H9 (cell line): ENCODE data around the gene MMP15. TPM values are rescaled to one million over a fixed set of nuclear protein-coding genes. Genes with fewer than 3 reads are reported as not detected.
A peak's percentile ranks its signal among the peaks of the same experiment; 100 is the strongest.

Experiments
- DNase-seq: peaks from one replicate; pipeline ENCODE4 v3.0.0-alpha.2; 2017
- H2AFZ ChIP-seq: one replicate; pipeline ENCODE4 v1.6.1; 2013; ENCODE audit warnings: mild to moderate bottlenecking, low read length, control low read depth, moderate library complexity
- H2AK5ac ChIP-seq: 2 replicates; pipeline ENCODE4 v1.6.1; 2013; ENCODE audit warnings: low read length, control low read depth, mixed read lengths; ENCODE audit not compliant: insufficient read length
- H2BK120ac ChIP-seq: one replicate; pipeline ENCODE4 v1.6.1; 2013; ENCODE audit warnings: low read depth, mild to moderate bottlenecking, low read length, control low read depth, inconsistent platforms; ENCODE audit not compliant: poor library complexity, severe bottlenecking
- H2BK12ac ChIP-seq: 2 replicates; pipeline ENCODE4 v1.6.1; 2013; ENCODE audit warnings: low read length, control low read depth, mixed read lengths, low read depth; ENCODE audit not compliant: insufficient read length
- H2BK15ac ChIP-seq: 2 replicates; pipeline ENCODE4 v1.6.1; 2013; ENCODE audit warnings: low read depth, low read length, control low read depth
- H2BK20ac ChIP-seq: one replicate; pipeline ENCODE4 v1.6.1; 2013; ENCODE audit warnings: low read depth, mild to moderate bottlenecking, low read length, control low read depth, inconsistent platforms; ENCODE audit not compliant: poor library complexity, severe bottlenecking
- H2BK5ac ChIP-seq: 2 replicates; pipeline ENCODE4 v1.6.1; 2013; ENCODE audit warnings: low read length, control low read depth, mixed read lengths; ENCODE audit not compliant: insufficient read length
- H3K14ac ChIP-seq: 2 replicates; pipeline ENCODE4 v1.6.1; 2013; ENCODE audit warnings: low read length, control low read depth; ENCODE audit not compliant: insufficient read depth
- H3K18ac ChIP-seq: 2 replicates; pipeline ENCODE4 v1.6.1; 2013; ENCODE audit warnings: low read depth, mild to moderate bottlenecking, mixed read lengths, low read length, control low read depth; ENCODE audit not compliant: insufficient read length
- H3K23ac ChIP-seq: 2 replicates; pipeline ENCODE4 v1.6.1; 2013; ENCODE audit warnings: low read length, control low read depth, mixed read lengths, low read depth; ENCODE audit not compliant: insufficient read length
- H3K23me2 ChIP-seq: 2 replicates; pipeline ENCODE4 v1.6.1; 2013; ENCODE audit warnings: low read depth, mild to moderate bottlenecking, mixed read lengths, low read length, control low read depth; ENCODE audit not compliant: insufficient read length, poor library complexity, severe bottlenecking
- H3K27ac ChIP-seq: 2 replicates; pipeline ENCODE4 v1.5.1; 2013; ENCODE audit warnings: low read length, control low read depth, mixed read lengths, low read depth; ENCODE audit not compliant: insufficient read length
- H3K27me3 ChIP-seq: 2 replicates; pipeline ENCODE4 v1.6.1; 2013; ENCODE audit warnings: low read length, control low read depth, inconsistent platforms; ENCODE audit not compliant: insufficient read depth
- H3K4ac ChIP-seq: 2 replicates; pipeline ENCODE4 v1.6.1; 2013; ENCODE audit warnings: low read depth, mild to moderate bottlenecking, control low read depth, inconsistent platforms, low read length, moderate library complexity
- H3K4me1 ChIP-seq: 2 replicates; pipeline ENCODE4 v1.6.1; 2013; ENCODE audit warnings: low read length, control low read depth, inconsistent platforms; ENCODE audit not compliant: insufficient read depth
- H3K4me2 ChIP-seq: 2 replicates; pipeline ENCODE4 v1.6.1; 2013; ENCODE audit warnings: low read length, control low read depth, mixed read lengths; ENCODE audit not compliant: insufficient read length, insufficient read depth
- H3K56ac ChIP-seq: 2 replicates; pipeline ENCODE4 v1.6.1; 2013; ENCODE audit warnings: low read depth, mild to moderate bottlenecking, mixed read lengths, low read length, control low read depth; ENCODE audit not compliant: insufficient read length
- H3K79me1 ChIP-seq: 2 replicates; pipeline ENCODE4 v1.6.1; 2013; ENCODE audit warnings: low read depth, mild to moderate bottlenecking, moderate library complexity, low read length, control low read depth, inconsistent platforms; ENCODE audit not compliant: insufficient read depth, poor library complexity, severe bottlenecking
- H3K79me2 ChIP-seq: 2 replicates; pipeline ENCODE4 v1.6.1; 2013; ENCODE audit warnings: low read length, control low read depth, inconsistent platforms; ENCODE audit not compliant: insufficient read depth
- H3K9ac ChIP-seq: 2 replicates; pipeline ENCODE4 v1.6.1; 2013; ENCODE audit warnings: low read length, control low read depth, mixed read lengths; ENCODE audit not compliant: insufficient read length; ENCODE audit errors: extremely low read depth
- H3K9me3 ChIP-seq: one replicate; pipeline ENCODE4 v1.6.1; 2013; ENCODE audit warnings: low read depth, low read length, inconsistent platforms; ENCODE audit not compliant: control insufficient read depth
- H3T11ph ChIP-seq: one replicate; pipeline ENCODE4 v1.6.1; 2013; ENCODE audit warnings: mild to moderate bottlenecking, low read length, control low read depth, inconsistent platforms
- H4K20me1 ChIP-seq: one replicate; pipeline ENCODE4 v1.6.1; 2013; ENCODE audit not compliant: control insufficient read depth, insufficient read length, insufficient read depth
- H4K5ac ChIP-seq: 2 replicates; pipeline ENCODE4 v1.6.1; 2013; ENCODE audit warnings: low read depth, mild to moderate bottlenecking, mixed read lengths, low read length, control low read depth; ENCODE audit not compliant: insufficient read length
- H4K8ac ChIP-seq: replicated peaks from 2 replicates; pipeline ENCODE4 v1.6.1; 2013; ENCODE audit warnings: low read length, control low read depth, mixed read lengths, low read depth; ENCODE audit not compliant: insufficient read length
- H4K91ac ChIP-seq: 2 replicates; pipeline ENCODE4 v1.6.1; 2013; ENCODE audit warnings: low read depth, mild to moderate bottlenecking, moderate library complexity, mixed read lengths, low read length, control low read depth; ENCODE audit not compliant: insufficient read length
- H3K27ac Mint-ChIP-seq, 3 experiments: 2 replicates in 2 of 3; 3 replicates in 1 of 3; pipeline ENCODE4 v1.8.0; 2020 to 2021; ENCODE audit warnings: mixed read lengths in 3 of 3, mild to moderate bottlenecking in 1 of 3, moderate library complexity in 1 of 3
- H3K27me3 Mint-ChIP-seq: 2 replicates; pipeline ENCODE4 v1.8.0; 2021; ENCODE audit warnings: low read depth, mild to moderate bottlenecking, moderate library complexity, mixed read lengths
- H3K36me3 Mint-ChIP-seq, 3 experiments: 2 replicates in 2 of 3; 3 replicates in 1 of 3; pipeline ENCODE4 v1.8.0; 2020 to 2021; ENCODE audit warnings: low read depth in 3 of 3, mixed read lengths in 3 of 3; ENCODE audit not compliant: insufficient read depth in 1 of 3
- H3K4me1 Mint-ChIP-seq, 2 experiments: 2 replicates each; pipeline ENCODE4 v1.8.0; 2020; ENCODE audit warnings: mixed read lengths in 2 of 2
- H3K4me3 Mint-ChIP-seq, 2 experiments: 2 replicates in 1 of 2; 3 replicates in 1 of 2; pipeline ENCODE4 v1.8.0; 2020 to 2021; ENCODE audit warnings: mild to moderate bottlenecking in 2 of 2, mixed read lengths in 2 of 2, moderate library complexity in 1 of 2
- H3K9me3 Mint-ChIP-seq, 2 experiments: 2 replicates in 1 of 2; 3 replicates in 1 of 2; pipeline ENCODE4 v1.8.0; 2020; ENCODE audit warnings: mild to moderate bottlenecking in 2 of 2, mixed read lengths in 2 of 2, moderate library complexity in 1 of 2
- WGBS: extraction: QIAGEN DNeasy Blood & Tissue Kit; methylation state at CpG from one replicate; pipeline ENCODE4 v1.1.7; 2013; ENCODE audit warnings: missing lambda C conversion rate, low lambda C conversion rate, mixed read lengths; ENCODE audit not compliant: insufficient read length; ENCODE audit errors: extremely low coverage; 5-methylcytosine and 5-hydroxymethylcytosine counted together
- total RNA-seq: library from RNA; stranded (reverse); gene quantifications from 2 replicates; pipeline ENCODE4 v1.2.1, GENCODE V29; 2021
- TF ChIP-seq, protein P1 (sequence below): fragments of 200-600 bp; sonication (generic); conservative IDR thresholded peaks from 3 replicates; pipeline ENCODE4 v1.8.0; 2021; ENCODE audit warnings: antibody characterized with exemption, mild to moderate bottlenecking

MMP15 gene
- total RNA-seq, 1 experiment from 2014 or later = 32.9 TPM

DNA sequence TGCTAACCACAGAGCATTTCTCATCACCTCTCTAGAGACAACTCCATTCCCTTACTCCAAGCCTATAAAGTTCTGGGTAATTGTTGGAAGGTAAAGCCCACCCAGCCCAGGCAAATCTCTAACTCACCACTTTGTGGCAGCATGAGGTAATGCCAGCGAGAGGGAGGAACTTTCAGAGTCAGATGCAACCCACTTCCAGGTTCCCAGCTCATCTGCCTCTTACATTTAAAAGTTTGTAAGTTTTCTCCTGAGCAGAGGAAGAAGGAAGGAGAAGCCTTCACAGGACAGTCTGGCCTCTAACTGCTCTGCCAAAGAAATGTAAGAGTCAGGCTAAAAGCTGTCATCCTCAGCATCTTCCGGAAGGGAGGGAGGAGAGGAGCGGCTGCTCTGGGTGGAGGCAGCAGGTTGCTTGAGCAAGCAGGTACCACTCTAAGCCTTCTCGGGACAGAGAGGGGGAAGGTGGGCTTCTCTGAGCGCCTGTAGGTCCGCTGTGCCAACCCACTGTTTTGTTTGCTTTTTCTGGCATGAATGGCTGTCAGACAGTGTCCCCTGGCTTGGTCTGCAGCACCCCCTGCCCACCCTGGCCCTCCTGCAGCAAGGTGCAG, 26.1 kb upstream of the MMP15 start:
- H4K20me1 ChIP-seq = no peaks in the 10 kb centered on the region
- no peaks in the 10 kb centered on the region for H3K27me3 ChIP-seq
- H3K18ac ChIP-seq = no peak overlapping the region
- no peak overlapping the region for H2AK5ac ChIP-seq
- H2BK12ac ChIP-seq = no peak overlapping the region
- TF ChIP-seq, protein P1, sequence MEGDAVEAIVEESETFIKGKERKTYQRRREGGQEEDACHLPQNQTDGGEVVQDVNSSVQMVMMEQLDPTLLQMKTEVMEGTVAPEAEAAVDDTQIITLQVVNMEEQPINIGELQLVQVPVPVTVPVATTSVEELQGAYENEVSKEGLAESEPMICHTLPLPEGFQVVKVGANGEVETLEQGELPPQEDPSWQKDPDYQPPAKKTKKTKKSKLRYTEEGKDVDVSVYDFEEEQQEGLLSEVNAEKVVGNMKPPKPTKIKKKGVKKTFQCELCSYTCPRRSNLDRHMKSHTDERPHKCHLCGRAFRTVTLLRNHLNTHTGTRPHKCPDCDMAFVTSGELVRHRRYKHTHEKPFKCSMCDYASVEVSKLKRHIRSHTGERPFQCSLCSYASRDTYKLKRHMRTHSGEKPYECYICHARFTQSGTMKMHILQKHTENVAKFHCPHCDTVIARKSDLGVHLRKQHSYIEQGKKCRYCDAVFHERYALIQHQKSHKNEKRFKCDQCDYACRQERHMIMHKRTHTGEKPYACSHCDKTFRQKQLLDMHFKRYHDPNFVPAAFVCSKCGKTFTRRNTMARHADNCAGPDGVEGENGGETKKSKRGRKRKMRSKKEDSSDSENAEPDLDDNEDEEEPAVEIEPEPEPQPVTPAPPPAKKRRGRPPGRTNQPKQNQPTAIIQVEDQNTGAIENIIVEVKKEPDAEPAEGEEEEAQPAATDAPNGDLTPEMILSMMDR = 0 out of 3 replicates have a peak, but pooled peaks have one; percentile 12
- H2AFZ ChIP-seq = no peak overlapping the region
- no peak overlapping the region for H4K91ac ChIP-seq
- H3K4me1 ChIP-seq = peaks cover 2% of the 10 kb centered on the region; the same call in 1 of the 2 replicates
- H3K14ac ChIP-seq = peak overlapping the region; percentile 48
- no peaks in the 10 kb centered on the region for H3K9me3 ChIP-seq
- H2BK20ac ChIP-seq = no peak overlapping the region
- Mint-ChIP-seq H3K27me3 (no peaks in the 10 kb centered on the region; the same call in 1 of the 2 replicates), H3K36me3 (peaks cover 4 to 35% (median 27%) of the 10 kb centered on the region in 3 experiments; a peak in 6 of 7 replicates), H3K4me1 (peaks cover 16 to 17% of the 10 kb centered on the region in 2 experiments), H3K9me3 (no peaks in the 10 kb centered on the region; a peak in 1 of 5 replicates), H3K4me3 (peak overlapping the region; percentile 65 to 77), H3K27ac (no peak overlapping the region)
- H3K4me2 ChIP-seq = peak overlapping the region; percentile 68
- no peak for DNase-seq
- no peak overlapping the region for H3K23ac ChIP-seq
- H4K8ac ChIP-seq = no peak overlapping the region
- H3K79me2 ChIP-seq = no peaks in the 10 kb centered on the region; the same call in 1 of the 2 replicates
- no peak overlapping the region for H2BK5ac ChIP-seq
- WGBS = no CpG with 5 or more reads among the region's 6 CpGs
- no peak overlapping the region for H2BK15ac ChIP-seq
- no peak overlapping the region for H3K4ac ChIP-seq
- peaks cover 8% of the 10 kb centered on the region for H3K23me2 ChIP-seq
- H3T11ph ChIP-seq = no peak overlapping the region
- H3K9ac ChIP-seq = peak overlapping the region; percentile 25
- no peak overlapping the region for H3K27ac ChIP-seq
- no peak overlapping the region for H2BK120ac ChIP-seq
- H3K79me1 ChIP-seq = no peaks in the 10 kb centered on the region
- H3K56ac ChIP-seq = no peak overlapping the region
- H4K5ac ChIP-seq = no peak overlapping the region
